ENCODE results near the gene NAA11. TPM values are rescaled to one million over a fixed set of nuclear protein-coding genes. Genes with fewer than 3 reads are reported as not detected.

The NAA11 gene
- total RNA-seq: not detected
- long read RNA-seq: 0 reads

GRCh38 chr4:79325864-79326328 is at the start of gene NAA11:
Gene NAA11 (minus strand): TSS chr4:79326061. CDS start chr4:79325877, 184 bp downstream.
- intact Hi-C loops (cut with DNase I): no loop called here
- ATAC-seq (no peak), DNase-seq (no peak)

- intact Hi-C loops (cut with DNase I): no loop called here
- ATAC-seq: no peak
Observed at GRCh38 chr4:79370026-79370425, 44.2 kb upstream of the NAA11 start.

GRCh38 chr4:79367096-79367495 is 41.2 kb upstream of the NAA11 start:
- ATAC-seq: no peak
- intact Hi-C loops (cut with DNase I): no loop called here
- no peak for DNase-seq

More at GRCh38 chr4:79370026-79370425, 44.2 kb upstream of the NAA11 start:
- DNase-seq: no peak

- DNase-seq (no peak), ATAC-seq (no peak)
- intact Hi-C loops (cut with DNase I): no loop called here
Observed at GRCh38 chr4:79366422-79366821, 40.6 kb upstream of the NAA11 start.

- ATAC-seq (no peak), DNase-seq (no peak)
- intact Hi-C loops (cut with DNase I): no loop called here
Observed at GRCh38 chr4:79364061-79364460, 38.2 kb upstream of the NAA11 start.

GRCh38 chr4:79362626-79363025 is 36.8 kb upstream of the NAA11 start:
- intact Hi-C loops (cut with DNase I): no loop called here
- no peak for ATAC-seq
- no peak for DNase-seq

- intact Hi-C loops (cut with DNase I): no loop called here
- no peak for ATAC-seq
- DNase-seq: no peak
Observed at GRCh38 chr4:79360006-79360405, 34.1 kb upstream of the NAA11 start.

- DNase-seq (no peak), ATAC-seq (no peak)
- intact Hi-C loops (cut with DNase I): no loop called here
Observed at GRCh38 chr4:79358438-79358837, 32.6 kb upstream of the NAA11 start.

GRCh38 chr4:79357365-79357764 is 31.5 kb upstream of the NAA11 start:
- intact Hi-C loops (cut with DNase I): no loop called here
- DNase-seq (no peak), ATAC-seq (no peak)

- intact Hi-C loops (cut with DNase I): no loop called here
Observed at GRCh38 chr4:79353075-79353474, 27.2 kb upstream of the NAA11 start.

GRCh38 chr4:79348405-79348804 is 22.5 kb upstream of the NAA11 start:
- intact Hi-C loops (cut with DNase I): no loop called here
- ATAC-seq: no peak

More at GRCh38 chr4:79353075-79353474, 27.2 kb upstream of the NAA11 start:
- DNase-seq (no peak), ATAC-seq (no peak)

GRCh38 chr4:79341893-79342653 is 16.2 kb upstream of the NAA11 start:
- intact Hi-C loops (cut with DNase I): no loop called here
- DNase-seq (no peak), ATAC-seq (no peak)

More at GRCh38 chr4:79348405-79348804, 22.5 kb upstream of the NAA11 start:
- no peak for DNase-seq

GRCh38 chr4:79340568-79340967 is 14.7 kb upstream of the NAA11 start:
- intact Hi-C loops (cut with DNase I): no loop called here
- ATAC-seq (no peak), DNase-seq (no peak)

GRCh38 chr4:79338148-79338547 is 12.3 kb upstream of the NAA11 start:
- no peak for ATAC-seq
- intact Hi-C loops (cut with DNase I): no loop called here
- no peak for DNase-seq

- intact Hi-C loops (cut with DNase I): no loop called here
- DNase-seq (no peak), ATAC-seq (no peak)
Observed at GRCh38 chr4:79334783-79335182, 8.9 kb upstream of the NAA11 start.

GRCh38 chr4:79334341-79334740 is 8.5 kb upstream of the NAA11 start:
- ATAC-seq (no peak), DNase-seq (no peak)

GRCh38 chr4:79331126-79331876 is 5.4 kb upstream of the NAA11 start:
- no peak for DNase-seq
- no peak for ATAC-seq
- intact Hi-C loops (cut with DNase I): no loop called here

More at GRCh38 chr4:79334341-79334740, 8.5 kb upstream of the NAA11 start:
- intact Hi-C loops (cut with DNase I): no loop called here

- DNase-seq (no peak), ATAC-seq (no peak)
- intact Hi-C loops (cut with DNase I): no loop called here
Observed at GRCh38 chr4:79330720-79331119, 4.9 kb upstream of the NAA11 start.

- ATAC-seq: no peak
- intact Hi-C loops (cut with DNase I): no loop called here
- DNase-seq: no peak
Observed at GRCh38 chr4:79325436-79325835, 425 bp downstream of the NAA11 start.

- ATAC-seq (no peak), DNase-seq (no peak)
- intact Hi-C loops (cut with DNase I): no loop called here
Observed at GRCh38 chr4:79319975-79320374, 5.9 kb downstream of the NAA11 start.
